PC-3 (cell line): Measurements from ENCODE around the gene HSD17B10. TPM values are rescaled to one million over a fixed set of nuclear protein-coding genes. Genes with fewer than 3 reads are reported as not detected.

Experiments used
- ATAC-seq: fragments of 200-7000 bp; cut with Tn5 transposase; 2 replicates; pipeline ENCODE4 v1.9.1; 2020; ENCODE audit warnings: mild to moderate bottlenecking, moderate library complexity
- BruUV-seq: library from RNA; stranded (reverse); fragments of 400-500 nt; replicated peaks from 2 replicates; lab custom pipeline; 2021; lab: Mats Ljungman, UMichigan
- CTCF ChIA-PET: fragments of 300-600 bp; sonication (Branson Sonifier 250); formaldehyde crosslinking; loops from one replicate; lab custom pipeline; 2022; ENCODE audit warnings: antibody characterized with exemption; lab: Charles Lee
- POLR2A ChIA-PET: fragments of 300-600 bp; sonication (Branson Sonifier 250); formaldehyde crosslinking; loops from one replicate; lab custom pipeline; 2022; ENCODE audit warnings: antibody characterized with exemption; ENCODE audit not compliant: unreplicated experiment; lab: Charles Lee
- DNase-seq: peaks from one replicate; pipeline ENCODE4 v3.0.0-alpha.2; 2015
- H2AFZ ChIP-seq: fragments of 300-600 bp; sonication (generic); 2 replicates; pipeline ENCODE4 v1.6.0; 2016; ENCODE audit warnings: antibody characterized with exemption, low read length
- H3F3A ChIP-seq: fragments of 300-600 bp; sonication (generic); one replicate; pipeline ENCODE4 v1.6.0; 2017; ENCODE audit warnings: antibody characterized with exemption, low read length, control low read depth, mild to moderate bottlenecking; ENCODE audit not compliant: unreplicated experiment
- H3K27ac ChIP-seq: fragments of 300-600 bp; sonication (generic); 2 replicates; pipeline ENCODE4 v1.5.1; 2016; ENCODE audit warnings: mild to moderate bottlenecking, low read length
- H3K27me3 ChIP-seq: fragments of 300-600 bp; sonication (generic); 2 replicates; pipeline ENCODE4 v1.6.1; 2016; ENCODE audit warnings: low read length, mixed read lengths
- H3K36me3 ChIP-seq: fragments of 300-600 bp; sonication (generic); 2 replicates; pipeline ENCODE4 v1.6.1; 2016; ENCODE audit warnings: low read depth, mixed run types, low read length, mixed read lengths
- H3K4me1 ChIP-seq: fragments of 300-600 bp; sonication (generic); 2 replicates; pipeline ENCODE4 v1.5.1; 2016; ENCODE audit warnings: low read length; ENCODE audit not compliant: insufficient read depth
- H3K4me2 ChIP-seq: fragments of 300-600 bp; sonication (generic); 2 replicates; pipeline ENCODE4 v1.6.0; 2016; ENCODE audit warnings: low read length
- H3K4me3 ChIP-seq: fragments of 300-600 bp; sonication (generic); 2 replicates; pipeline ENCODE4 v1.5.1; 2016; ENCODE audit warnings: mild to moderate bottlenecking, low read length, mixed read lengths
- H3K79me2 ChIP-seq: fragments of 300-600 bp; sonication (generic); 2 replicates; pipeline ENCODE4 v1.6.1; 2017; ENCODE audit warnings: low read length, mixed read lengths
- H3K9ac ChIP-seq: fragments of 300-600 bp; sonication (generic); 2 replicates; pipeline ENCODE4 v1.6.0; 2016; ENCODE audit warnings: mild to moderate bottlenecking, low read length
- H3K9me2 ChIP-seq: fragments of 300-600 bp; sonication (generic); replicated peaks from 2 replicates; pipeline ENCODE4 v1.6.1; 2016; ENCODE audit warnings: mixed run types, low read length, mixed read lengths
- H3K9me3 ChIP-seq: fragments of 300-600 bp; sonication (generic); 2 replicates; pipeline ENCODE4 v1.6.1; 2016; ENCODE audit warnings: low read length, mixed read lengths
- H4K20me1 ChIP-seq: fragments of 300-600 bp; sonication (generic); 2 replicates; pipeline ENCODE4 v1.6.1; 2016; ENCODE audit warnings: low read length, mixed read lengths
- CTCF ChIP-seq: fragments of 300-600 bp; sonication (generic); conservative IDR thresholded peaks from 2 replicates; pipeline ENCODE4 v1.5.1; 2017; ENCODE audit warnings: antibody characterized with exemption, low read depth, mild to moderate bottlenecking, low read length
- EZH2 ChIP-seq: fragments of 300-600 bp; sonication (generic); IDR thresholded peaks from one replicate; pipeline ENCODE4 v1.6.1; 2017; ENCODE audit warnings: antibody characterized with exemption, mild to moderate bottlenecking, low read length; ENCODE audit not compliant: unreplicated experiment
- EZH2phosphoT487 ChIP-seq: fragments of 300-600 bp; sonication (generic); IDR thresholded peaks from 2 replicates; pipeline ENCODE4 v1.6.1; 2018; ENCODE audit warnings: mild to moderate bottlenecking, antibody characterized with exemption, low read length, borderline replicate concordance
- intact Hi-C: fragments of 100-400 bp; cut with micrococcal nuclease; formaldehyde crosslinking; loops from 2 replicates; pipeline ENCODE4 v1.9.0; 2023
- microRNA-seq: library from miRNA; unstranded; fragments of <30 nt; microRNA quantifications from one replicate; pipeline ENCODE4 v1.1.0, GENCODE V29; 2020; ENCODE audit not compliant: unreplicated experiment
- total RNA-seq: library from RNA; depleted of rRNA; stranded (reverse); fragments of >200 nt; gene quantifications from 2 replicates; pipeline ENCODE4 v1.2.3, GENCODE V29; 2014; rRNA removed

Gene HSD17B10
- total RNA-seq, 1 experiment from 2014 or later, result 181 TPM

DNA sequence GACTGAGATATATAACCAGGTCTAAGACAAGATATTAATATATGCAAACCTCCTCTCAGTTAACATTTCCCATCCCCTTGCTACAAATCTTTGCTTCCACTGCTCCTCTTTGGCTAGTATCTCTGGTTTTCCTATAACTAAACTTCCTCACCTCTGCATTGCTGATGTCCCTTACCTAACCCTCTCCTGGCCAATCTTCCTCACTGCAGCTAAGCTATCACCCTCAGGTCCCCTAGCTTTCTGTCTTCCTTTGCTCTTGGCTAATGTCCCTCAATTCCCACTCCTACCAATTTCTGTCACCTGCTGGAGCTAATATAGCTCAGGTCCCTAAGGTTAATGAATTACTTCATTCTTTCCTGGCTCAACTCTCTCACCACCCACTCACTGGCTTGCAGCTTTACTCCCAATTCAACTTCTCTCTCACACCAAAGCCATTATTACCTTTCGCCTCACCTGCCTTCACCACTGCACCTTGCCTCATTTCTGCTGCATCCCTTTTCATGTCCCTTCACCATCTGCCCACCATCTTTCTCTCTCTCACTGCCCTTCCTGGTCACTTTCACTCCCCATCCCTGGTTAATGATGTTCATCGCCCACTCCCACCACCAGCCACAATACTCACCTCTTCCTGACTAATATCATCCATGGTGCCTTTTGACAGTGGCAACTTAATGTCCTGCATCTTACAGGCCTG lies 38.4 kb downstream of the HSD17B10 start:
- Histone ChIP-seq H2AFZ (no peak overlapping the region), H3K4me3 (no peak overlapping the region), H4K20me1 (no peaks in the 10 kb centered on the region), H3K27me3 (no peaks in the 10 kb centered on the region), H3K27ac (no peak overlapping the region), H3K36me3 (peaks cover 23% of the 10 kb centered on the region), H3K9me3 (no peaks in the 10 kb centered on the region), H3F3A (no peaks in the 10 kb centered on the region), H3K9ac (no peak overlapping the region), H3K9me2 (no peaks in the 10 kb centered on the region), H3K4me2 (no peak overlapping the region), H3K79me2 (no peaks in the 10 kb centered on the region), H3K4me1 (no peaks in the 10 kb centered on the region)
- CTCF ChIA-PET, result interaction anchor here (1.1 kb wide), 1 partner anchor 27 kb away, joined by 3 read pairs; the partner anchor contains the start of gene RIBC1
- POLR2A ChIA-PET, result no interaction called here
- TF ChIP-seq EZH2phosphoT487 (no peak), CTCF (0 out of 2 replicates have a peak, but pooled peaks have one; percentile 16)
- BruUV-seq, result no TSS peak
- no peak for DNase-seq
- intact Hi-C loops, result no loop called here
- ATAC-seq, result no peak

GRCh38 chrX:53383376-53384076 lies 50.6 kb downstream of the HSD17B10 start:
- Histone ChIP-seq H2AFZ (no peak overlapping the region), H3K27me3 (no peaks in the 10 kb centered on the region), H3K4me1 (no peaks in the 10 kb centered on the region), H3F3A (no peaks in the 10 kb centered on the region), H3K4me2 (no peak overlapping the region), H4K20me1 (no peaks in the 10 kb centered on the region), H3K27ac (no peak overlapping the region), H3K4me3 (no peak overlapping the region), H3K9ac (no peak overlapping the region), H3K36me3 (peaks cover 65% of the 10 kb centered on the region), H3K79me2 (no peaks in the 10 kb centered on the region; the same call in 1 of the 2 replicates), H3K9me2 (no peaks in the 10 kb centered on the region), H3K9me3 (no peaks in the 10 kb centered on the region)
- ATAC-seq (no peak), DNase-seq (no peak)
- TF ChIP-seq CTCF, result no peak
- no peak for TF ChIP-seq EZH2
- TF ChIP-seq EZH2phosphoT487, result no peak
- POLR2A ChIA-PET, result no interaction called here
- intact Hi-C loops, result no loop called here
- BruUV-seq, result no TSS peak
- CTCF ChIA-PET, result no interaction called here

Small RNAs within 50 kb of the gene (microRNA-seq; reads per million reads assigned to microRNA genes)
- gene MIR6857, result not detected

Other genes starting within 250 kb of the HSD17B10 start
- gene KDM5C, start 209.2 kb downstream of the HSD17B10 start, total RNA-seq, result 89.8 and 159 TPM in 2 replicates
- gene IQSEC2, start 152.8 kb downstream of the HSD17B10 start, total RNA-seq, result 8.5 and 19.3 TPM in 2 replicates
- 47.6 and 48.1 TPM in 2 replicates for gene SMC1A, start 11.7 kb downstream of the HSD17B10 start, total RNA-seq
- gene RIBC1, start 11.5 kb downstream of the HSD17B10 start, total RNA-seq, result 0.29 and 1.6 TPM in 2 replicates